IPS-11a (cell line): ENCODE data around the gene ACTR6.
"Not testable (repeated sequence)": the region's sequence is repeated elsewhere in the genome, so short reads cannot be mapped to it uniquely, and the experiment has no call there.

Experiments
- H3K4me3 ChIP-seq: one replicate; pipeline ENCODE4 v1.5.1; 2013; ENCODE audit warnings: low read depth, low read length, control low read depth

The ACTR6 gene

GRCh38 chr12:100219328-100220109, 18.9 kb downstream of the ACTR6 start:
- no peak overlapping the region for H3K4me3 ChIP-seq

DNA sequence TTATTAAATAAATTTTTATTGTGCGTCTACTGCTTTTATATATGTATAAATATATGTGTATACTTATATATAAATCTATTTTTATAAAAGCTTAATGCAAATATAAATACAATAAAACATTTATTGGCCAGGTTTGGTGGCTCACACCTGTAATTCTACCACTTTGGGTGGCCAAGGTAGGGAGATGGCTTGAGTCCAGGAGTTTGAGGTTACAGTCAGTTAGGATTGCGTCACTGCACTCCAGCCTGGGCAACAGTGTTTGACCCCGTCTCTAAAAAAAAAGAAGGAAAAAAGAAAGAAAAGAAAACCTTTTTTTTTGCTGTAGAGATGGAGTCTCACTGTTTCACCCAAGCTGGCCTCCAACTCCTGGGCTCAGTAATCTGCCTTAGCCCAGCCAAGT, 20.9 kb downstream of the ACTR6 start:
- no peak overlapping the region for H3K4me3 ChIP-seq

- H3K4me3 ChIP-seq, result not testable (repeated sequence)
These were observed 21.6 kb downstream of the ACTR6 start for GRCh38 chr12:100222173-100222572.

- no peak overlapping the region for H3K4me3 ChIP-seq
These were observed 24.9 kb downstream of the ACTR6 start for GRCh38 chr12:100225491-100225890.

DNA sequence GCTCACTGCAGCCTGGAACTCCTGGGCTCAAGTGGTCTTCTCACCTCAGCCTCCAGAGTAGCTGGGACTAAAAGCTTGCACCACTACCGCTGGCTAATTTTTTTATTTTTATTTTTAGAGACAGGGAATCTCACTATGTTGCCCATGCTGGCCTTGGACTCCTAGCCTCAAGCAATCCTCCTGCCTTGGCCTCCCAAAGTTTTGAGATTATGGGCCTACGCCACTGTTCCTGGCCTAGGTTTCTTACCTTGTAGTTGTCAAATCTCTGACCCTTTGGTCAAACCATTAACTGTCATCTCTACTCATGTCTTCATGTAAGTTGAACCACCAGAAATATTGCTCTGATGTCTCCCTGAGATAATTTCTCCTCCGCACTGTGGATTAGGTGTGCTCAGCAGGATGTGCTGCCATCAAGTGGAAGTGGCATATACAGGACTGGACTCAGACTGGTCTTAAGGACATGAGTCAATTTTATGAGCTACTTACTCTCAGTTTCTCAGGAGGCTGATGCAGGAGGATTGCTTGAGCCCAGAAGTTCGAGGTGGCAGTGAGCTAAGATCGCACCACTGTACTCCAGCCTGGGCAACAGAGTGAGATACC, 28.5 kb downstream of the ACTR6 start:
- no peak overlapping the region for H3K4me3 ChIP-seq

DNA sequence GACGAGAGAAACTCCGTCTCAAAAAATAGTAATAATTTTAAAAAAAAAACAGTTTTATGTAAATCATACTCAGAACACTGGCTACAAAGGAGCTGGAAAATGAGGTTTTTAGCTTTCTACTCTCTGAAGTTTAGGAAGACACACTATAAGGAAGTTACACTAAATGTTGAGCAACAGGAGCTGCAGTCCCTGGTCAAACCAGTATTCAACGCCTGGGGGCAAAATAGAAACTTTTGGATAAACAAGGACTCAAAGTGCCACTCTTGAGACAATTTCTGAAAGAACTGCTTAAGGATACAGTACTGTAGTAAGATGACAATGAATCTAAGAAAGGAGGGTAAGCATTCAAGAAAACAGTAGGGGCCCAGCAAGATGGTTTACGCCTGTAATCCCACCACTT, 29.3 kb downstream of the ACTR6 start:
- no peak overlapping the region for H3K4me3 ChIP-seq

GRCh38 chr12:100231873-100232272, 31.3 kb downstream of the ACTR6 start:
- not testable (repeated sequence) for H3K4me3 ChIP-seq

- H3K4me3 ChIP-seq, result no peak overlapping the region
These were observed 33.6 kb downstream of the ACTR6 start for GRCh38 chr12:100234166-100234565.

DNA sequence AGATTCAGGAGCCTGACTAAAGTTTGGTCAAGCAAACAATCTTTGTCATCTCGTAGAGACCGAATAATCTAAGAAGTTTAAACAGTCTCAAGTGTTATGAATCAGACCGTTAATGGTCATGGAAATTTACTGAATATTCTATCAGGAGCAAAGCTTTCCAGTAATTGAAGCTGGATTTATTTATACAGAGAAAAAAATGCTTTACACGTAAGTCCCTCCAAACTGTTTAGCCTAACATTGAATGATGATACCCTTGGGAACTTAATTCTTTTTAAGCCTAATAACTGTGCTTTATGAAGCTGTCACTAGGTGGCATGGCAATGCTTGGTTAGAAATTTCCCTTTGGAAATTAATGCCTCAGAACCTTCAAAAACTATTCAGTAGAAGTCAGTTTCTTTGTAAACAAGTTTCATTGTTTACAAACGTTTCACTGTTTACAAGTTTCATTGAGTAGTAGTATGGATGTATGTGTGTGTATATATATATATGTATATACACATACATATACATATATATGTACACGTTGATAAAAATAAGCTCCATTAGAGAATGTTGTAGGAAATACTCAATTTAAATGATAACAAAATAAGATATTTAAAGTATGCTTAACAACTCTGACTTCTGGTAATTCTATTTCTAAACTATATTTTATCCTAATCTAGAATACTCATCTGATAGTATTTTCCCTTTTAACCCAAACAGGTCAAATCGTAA, 34.1 kb downstream of the ACTR6 start:
- no peak overlapping the region for H3K4me3 ChIP-seq

GRCh38 chr12:100238801-100239200, 38.2 kb downstream of the ACTR6 start:
- no peak overlapping the region for H3K4me3 ChIP-seq

GRCh38 chr12:100239589-100239988, 39.0 kb downstream of the ACTR6 start:
- H3K4me3 ChIP-seq, result no peak overlapping the region

DNA sequence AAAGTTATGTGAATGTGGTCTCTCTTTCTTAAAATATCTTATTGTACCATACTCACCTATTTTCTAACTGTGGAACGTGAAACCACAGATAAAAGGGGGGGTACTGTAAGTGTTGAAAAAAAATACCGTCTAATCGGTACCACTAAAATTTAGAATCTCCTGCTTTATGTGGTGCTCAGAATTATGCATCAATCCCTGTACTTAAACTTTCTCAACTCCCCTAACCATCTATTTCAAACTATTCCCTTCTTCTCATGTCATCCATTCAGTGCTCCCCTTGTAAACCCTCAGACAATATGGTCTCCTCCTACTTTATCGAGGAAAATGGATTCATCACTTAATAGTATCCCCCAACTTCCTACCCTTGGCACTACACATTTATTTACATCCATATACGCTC, 42.5 kb downstream of the ACTR6 start:
- H3K4me3 ChIP-seq, result no peak overlapping the region

- no peak overlapping the region for H3K4me3 ChIP-seq
These were observed 47.1 kb downstream of the ACTR6 start for GRCh38 chr12:100247765-100248164.

- no peak overlapping the region for H3K4me3 ChIP-seq
These were observed 48.3 kb downstream of the ACTR6 start for GRCh38 chr12:100248886-100249285.

DNA sequence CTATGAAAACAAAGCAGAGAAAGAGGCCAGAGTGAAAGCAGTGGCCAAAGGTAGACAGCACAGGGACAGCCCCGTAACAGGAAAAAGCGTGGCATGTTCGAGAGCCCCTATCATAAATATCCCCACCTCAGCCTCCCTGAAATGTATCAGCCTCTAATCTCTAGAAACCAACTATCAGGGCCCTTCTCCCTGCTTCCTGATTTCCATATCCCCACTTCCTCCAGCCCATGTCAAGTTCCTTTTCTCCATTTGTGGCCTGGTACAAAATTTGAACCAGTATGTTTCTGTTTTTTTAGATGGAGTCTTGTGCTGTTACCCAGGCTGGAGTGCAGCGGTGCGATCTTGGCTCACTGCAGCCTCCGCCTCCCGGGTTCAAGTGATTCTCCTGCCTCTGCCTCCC, 49.3 kb downstream of the ACTR6 start:
- H3K4me3 ChIP-seq, result no peak overlapping the region

- H3K4me3 ChIP-seq, result no peak overlapping the region
These were observed 51.3 kb downstream of the ACTR6 start for GRCh38 chr12:100251917-100252316.

GRCh38 chr12:100253437-100253836, 52.8 kb downstream of the ACTR6 start:
- H3K4me3 ChIP-seq, result no peak overlapping the region

DNA sequence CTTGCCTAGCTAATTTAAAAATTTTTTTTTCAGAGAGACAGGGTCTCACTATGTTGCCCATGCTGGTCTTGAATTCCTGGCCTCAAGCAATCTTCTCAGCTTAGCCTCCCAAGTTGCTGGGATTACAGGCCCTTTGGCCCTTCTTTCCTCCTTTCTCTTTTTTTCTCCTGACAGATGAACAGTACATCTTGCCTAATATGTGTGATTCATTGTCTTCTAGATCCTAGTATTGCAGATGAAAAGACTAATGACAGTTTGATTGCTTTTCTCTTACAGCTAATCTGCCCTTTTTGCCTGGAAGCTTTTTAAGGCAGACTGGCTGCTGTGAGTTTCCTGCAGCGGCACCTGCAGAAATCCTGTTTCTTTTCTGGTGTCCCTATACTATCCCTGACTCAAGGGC, 54.3 kb downstream of the ACTR6 start:
- H3K4me3 ChIP-seq, result no peak overlapping the region

GRCh38 chr12:100258127-100258526, 57.5 kb downstream of the ACTR6 start:
- H3K4me3 ChIP-seq, result no peak overlapping the region

- no peak overlapping the region for H3K4me3 ChIP-seq
These were observed 62.5 kb downstream of the ACTR6 start for GRCh38 chr12:100263131-100263530.

- H3K4me3 ChIP-seq, result not testable (repeated sequence)
These were observed 64.5 kb downstream of the ACTR6 start for GRCh38 chr12:100265107-100265506.
